ENCODE data around the gene SCAND1.
"Not testable (repeated sequence)": the region's sequence is repeated elsewhere in the genome, so short reads cannot be mapped to it uniquely, and the experiment has no call there.

The SCAND1 gene

GRCh38 chr20:35954200-35954906 lies at the start of gene SCAND1:
Gene SCAND1 (minus strand): TSS chr20:35954502. CDS start chr20:35954284, 218 bp downstream.
- peak; percentile 100 for DNase-seq

GRCh38 chr20:36004045-36004444 lies 49.7 kb upstream of the SCAND1 start:
- no peak for DNase-seq

- DNase-seq = no peak
Measured at GRCh38 chr20:36002855-36003254, 48.6 kb upstream of the SCAND1 start.

- not testable (repeated sequence) for DNase-seq
Measured at GRCh38 chr20:36001331-36001730, 47.0 kb upstream of the SCAND1 start.

GRCh38 chr20:35996492-35996891 lies 42.2 kb upstream of the SCAND1 start:
- not testable (repeated sequence) for DNase-seq

- peak; percentile 64 for DNase-seq
Measured at GRCh38 chr20:35994994-35995453, 40.7 kb upstream of the SCAND1 start.

GRCh38 chr20:35992713-35993335 lies 38.5 kb upstream of the SCAND1 start:
- peak; percentile 6 for DNase-seq

- no peak for DNase-seq
Measured at GRCh38 chr20:35991142-35991771, 37.0 kb upstream of the SCAND1 start.

GRCh38 chr20:35988910-35989463 lies 34.7 kb upstream of the SCAND1 start:
- DNase-seq = no peak

GRCh38 chr20:35985806-35986205 lies 31.5 kb upstream of the SCAND1 start:
- DNase-seq = no peak

GRCh38 chr20:35984382-35984781 lies 30.1 kb upstream of the SCAND1 start:
- no peak for DNase-seq

GRCh38 chr20:35981969-35982368 lies 27.7 kb upstream of the SCAND1 start:
- DNase-seq = no peak

- no peak for DNase-seq
Measured at GRCh38 chr20:35979544-35979943, 25.2 kb upstream of the SCAND1 start.

- DNase-seq = no peak
Measured at GRCh38 chr20:35978041-35978513, 23.8 kb upstream of the SCAND1 start.

GRCh38 chr20:35975576-35976373 lies 21.5 kb upstream of the SCAND1 start:
- DNase-seq = no peak

GRCh38 chr20:35974256-35974655 lies 20.0 kb upstream of the SCAND1 start:
- no peak for DNase-seq

- no peak for DNase-seq
Measured at GRCh38 chr20:35972462-35972861, 18.2 kb upstream of the SCAND1 start.

- DNase-seq = no peak
Measured at GRCh38 chr20:35971981-35972380, 17.7 kb upstream of the SCAND1 start.

- no peak for DNase-seq
Measured at GRCh38 chr20:35968930-35969329, 14.6 kb upstream of the SCAND1 start.

GRCh38 chr20:35967979-35968640 lies 13.8 kb upstream of the SCAND1 start, which contains the start of gene CNBD2:
Gene CNBD2 (plus strand): TSS chr20:35968590. CDS start chr20:35968763, 173 bp downstream.
- no peak for DNase-seq

- DNase-seq = no peak
Measured at GRCh38 chr20:35963878-35964277, 9.6 kb upstream of the SCAND1 start.

- not testable (repeated sequence) for DNase-seq
Measured at GRCh38 chr20:35959291-35959690, 5.0 kb upstream of the SCAND1 start.

All from amniotic stem cell (primary cell).